GM21786 (cell line): ENCODE measurements around the gene DDX41.

ENCODE experiments used
- ATAC-seq: cut with Tn5 transposase; IDR thresholded peaks from one replicate; pipeline ENCODE4 v1.9.1; 2021; ENCODE audit not compliant: unreplicated experiment

Gene DDX41

GRCh38 chr5:177514541-177514940 lies 2.2 kb downstream of the DDX41 start:
- no peak for ATAC-seq

- ATAC-seq, result no peak
Observed at GRCh38 chr5:177513500-177513899, 3.3 kb downstream of the DDX41 start.

GRCh38 chr5:177512736-177513380 lies 3.9 kb downstream of the DDX41 start:
- ATAC-seq, result no peak

GRCh38 chr5:177511796-177512675 lies 4.7 kb downstream of the DDX41 start:
- no peak for ATAC-seq

- no peak for ATAC-seq
Observed at GRCh38 chr5:177511181-177511580, 5.6 kb downstream of the DDX41 start.

GRCh38 chr5:177510567-177511053 lies 6.2 kb downstream of the DDX41 start:
- peak; percentile 31 for ATAC-seq

- peak; percentile 34 for ATAC-seq
Observed at GRCh38 chr5:177509991-177510566, 6.7 kb downstream of the DDX41 start.

GRCh38 chr5:177509381-177509951 lies 7.3 kb downstream of the DDX41 start, which contains the start of gene DOK3:
Gene DOK3, minus strand, starts transcription at chr5:177509826. Its CDS starts 286 bp downstream, at chr5:177509540.
- peak; percentile 41 for ATAC-seq

GRCh38 chr5:177508837-177509236 lies 7.9 kb downstream of the DDX41 start:
- peak; percentile 39 for ATAC-seq

GRCh38 chr5:177508221-177508611 lies 8.5 kb downstream of the DDX41 start:
- ATAC-seq, result no peak

- no peak for ATAC-seq
Observed at GRCh38 chr5:177507596-177508220, 9.1 kb downstream of the DDX41 start.

- no peak for ATAC-seq
Observed at GRCh38 chr5:177507165-177507564, 9.6 kb downstream of the DDX41 start.

GRCh38 chr5:177505075-177505474 lies 11.7 kb downstream of the DDX41 start:
- no peak for ATAC-seq

GRCh38 chr5:177504086-177505056 lies 12.4 kb downstream of the DDX41 start:
- ATAC-seq, result no peak

GRCh38 chr5:177503351-177504085 lies 13.2 kb downstream of the DDX41 start:
- no peak for ATAC-seq

GRCh38 chr5:177502886-177503285 lies 13.9 kb downstream of the DDX41 start:
- no peak for ATAC-seq

GRCh38 chr5:177501874-177502678 lies 14.7 kb downstream of the DDX41 start:
- ATAC-seq, result peak; percentile 29
